ENCODE results near the gene RSPO3.

Gene RSPO3

GRCh38 chr6:127160484-127160883 is 42.0 kb downstream of the RSPO3 start:
- DNase-seq (ENCODE audit: low read depth in 2 of 2) = no peak

- DNase-seq (ENCODE audit: low read depth in 2 of 2) = no peak
Measured at GRCh38 chr6:127162836-127163235, 44.4 kb downstream of the RSPO3 start.

GRCh38 chr6:127164036-127164435 is 45.6 kb downstream of the RSPO3 start:
- no peak for DNase-seq (ENCODE audit: low read depth in 2 of 2)

- no peak for DNase-seq (ENCODE audit: low read depth in 2 of 2)
Measured at GRCh38 chr6:127164565-127164964, 46.1 kb downstream of the RSPO3 start.

- DNase-seq (ENCODE audit: low read depth in 2 of 2) = no peak
Measured at GRCh38 chr6:127173156-127173940, 54.9 kb downstream of the RSPO3 start.

- no peak for DNase-seq (ENCODE audit: low read depth in 2 of 2)
Measured at GRCh38 chr6:127176146-127176545, 57.7 kb downstream of the RSPO3 start.

GRCh38 chr6:127177030-127177922 is 58.8 kb downstream of the RSPO3 start:
- DNase-seq (ENCODE audit: low read depth in 2 of 2) = no peak

- no peak for DNase-seq (ENCODE audit: low read depth in 2 of 2)
Measured at GRCh38 chr6:127177923-127178231, 59.4 kb downstream of the RSPO3 start.

GRCh38 chr6:127178746-127179145 is 60.3 kb downstream of the RSPO3 start:
- no peak for DNase-seq (ENCODE audit: low read depth in 2 of 2)

GRCh38 chr6:127180426-127180825 is 62.0 kb downstream of the RSPO3 start:
- no peak for DNase-seq (ENCODE audit: low read depth in 2 of 2)

- no peak for DNase-seq (ENCODE audit: low read depth in 2 of 2)
Measured at GRCh38 chr6:127182501-127182900, 64.0 kb downstream of the RSPO3 start.

GRCh38 chr6:127185437-127185995 is 67.0 kb downstream of the RSPO3 start:
- DNase-seq (ENCODE audit: low read depth in 2 of 2) = no peak

- DNase-seq (ENCODE audit: low read depth in 2 of 2) = peak; percentile 48 to 68
Measured at GRCh38 chr6:127186889-127187288, 68.4 kb downstream of the RSPO3 start.

- no peak for DNase-seq (ENCODE audit: low read depth in 2 of 2)
Measured at GRCh38 chr6:127188744-127189143, 70.3 kb downstream of the RSPO3 start.

- DNase-seq (ENCODE audit: low read depth in 2 of 2) = no peak
Measured at GRCh38 chr6:127190552-127190951, 72.1 kb downstream of the RSPO3 start.

- DNase-seq (ENCODE audit: low read depth in 2 of 2) = no peak
Measured at GRCh38 chr6:127191716-127192115, 73.2 kb downstream of the RSPO3 start.

- DNase-seq (ENCODE audit: low read depth in 2 of 2) = no peak
Measured at GRCh38 chr6:127192911-127193541, 74.6 kb downstream of the RSPO3 start.

- no peak for DNase-seq (ENCODE audit: low read depth in 2 of 2)
Measured at GRCh38 chr6:127195833-127196232, 77.4 kb downstream of the RSPO3 start.

GRCh38 chr6:127198549-127198948 is 80.1 kb downstream of the RSPO3 start:
- no peak for DNase-seq (ENCODE audit: low read depth in 2 of 2)

- no peak for DNase-seq (ENCODE audit: low read depth in 2 of 2)
Measured at GRCh38 chr6:127199470-127199869, 81.0 kb downstream of the RSPO3 start.

GRCh38 chr6:127200114-127200513 is 81.6 kb downstream of the RSPO3 start:
- DNase-seq (ENCODE audit: low read depth in 2 of 2) = no peak

GRCh38 chr6:127201321-127201720 is 82.8 kb downstream of the RSPO3 start:
- DNase-seq (ENCODE audit: low read depth in 2 of 2) = no peak

Measured in stimulated activated CD8-positive, alpha-beta memory T cell treated with anti-CD3 and anti-CD28 coated beads, Interleukin-2, amount 100 ng/mL, for 48 hours (primary cell).